H1 (cell line): ENCODE data around the gene HSD3B1. TPM values are rescaled to one million over a fixed set of nuclear protein-coding genes. Genes with fewer than 3 reads are reported as not detected.

Experiments
- CTCF ChIA-PET: fragments of 300-600 bp; sonication (Branson Sonifier 250); formaldehyde crosslinking; loops from one replicate; lab custom pipeline; 2021; ENCODE audit not compliant: partially characterized antibody; lab: Charles Lee
- POLR2A ChIA-PET: fragments of 300-600 bp; sonication (Branson Sonifier 250); formaldehyde crosslinking; loops from one replicate; lab custom pipeline; 2021; ENCODE audit warnings: inconsistent platforms; ENCODE audit not compliant: partially characterized antibody; lab: Charles Lee
- DNase-seq, 2 experiments: peaks; one replicate each; pipeline versions ENCODE4 v3.0.0 to v3.0.0-alpha.2; 2010 to 2022; ENCODE audit warnings: low spot score in 2 of 2, low read depth in 1 of 2, mixed read lengths in 1 of 2
- FAIRE-seq: peaks from 2 replicates; lab custom pipeline; 2011; peaks lifted over from hg19 to GRCh38; lab: Jason Lieb, UNC
- H2AFZ ChIP-seq: 2 replicates; pipeline ENCODE4 v1.8.1; 2012; ENCODE audit warnings: low read length, inconsistent platforms
- H2AK5ac ChIP-seq: 2 replicates; pipeline ENCODE4 v1.6.1; 2013; ENCODE audit warnings: low read depth, low read length
- H2BK120ac ChIP-seq: replicated peaks from 2 replicates; pipeline ENCODE3; 2013; ENCODE audit warnings: low read depth, low read length, inconsistent platforms
- H2BK12ac ChIP-seq: 2 replicates; pipeline ENCODE4 v1.6.1; 2013; ENCODE audit warnings: low read depth, low read length
- H2BK15ac ChIP-seq: 2 replicates; pipeline ENCODE4 v1.6.1; 2013; ENCODE audit warnings: low read length
- H2BK20ac ChIP-seq: 2 replicates; pipeline ENCODE4 v1.6.1; 2013; ENCODE audit warnings: low read length
- H2BK5ac ChIP-seq: 2 replicates; pipeline ENCODE4 v1.6.1; 2013; ENCODE audit warnings: low read depth, low read length
- H3K14ac ChIP-seq: 2 replicates; pipeline ENCODE4 v1.6.1; 2013; ENCODE audit warnings: inconsistent platforms; ENCODE audit not compliant: insufficient read length
- H3K18ac ChIP-seq: 2 replicates; pipeline ENCODE4 v1.6.1; 2013; ENCODE audit warnings: low read length; ENCODE audit errors: extremely low read depth
- H3K23ac ChIP-seq: 2 replicates; pipeline ENCODE4 v1.6.1; 2013; ENCODE audit warnings: inconsistent platforms; ENCODE audit not compliant: insufficient read length
- H3K23me2 ChIP-seq: 2 replicates; pipeline ENCODE4 v1.6.1; 2013; ENCODE audit warnings: low read depth, low read length
- H3K27ac ChIP-seq: 2 replicates; pipeline ENCODE4 v1.6.1; 2011; ENCODE audit warnings: low read depth, low read length, inconsistent platforms
- H3K27me3 ChIP-seq, 4 experiments: replicated peaks in 1 of 4; 1 replicate in 1 of 4; 2 replicates in 3 of 4; pipeline versions ENCODE4 v1.6.1 to v1.8.1; 2011 to 2013; ENCODE audit warnings: low read length in 3 of 4, mild to moderate bottlenecking in 3 of 4, inconsistent platforms in 2 of 4, mixed read lengths in 2 of 4, moderate library complexity in 1 of 4; ENCODE audit not compliant: control insufficient read depth in 3 of 4, insufficient read depth in 3 of 4; ENCODE audit errors: extremely low read depth in 1 of 4
- H3K36me3 ChIP-seq, 4 experiments: 2 replicates each; pipeline versions ENCODE4 v1.6.1 to v1.8.1; 2011 to 2013; ENCODE audit warnings: mild to moderate bottlenecking in 4 of 4, low read length in 3 of 4, moderate library complexity in 2 of 4, control low read depth in 1 of 4, inconsistent platforms in 1 of 4; ENCODE audit not compliant: insufficient read depth in 4 of 4, control insufficient read depth in 2 of 4
- H3K4ac ChIP-seq: replicated peaks from 2 replicates; pipeline ENCODE3; 2013; ENCODE audit warnings: low read length, low read depth, mixed read lengths, inconsistent platforms; ENCODE audit not compliant: insufficient read length
- H3K4me1 ChIP-seq, 4 experiments: replicated peaks in 1 of 4; 1 replicate in 1 of 4; 2 replicates in 3 of 4; pipeline versions ENCODE4 v1.6.1 to v1.8.1; 2011 to 2013; ENCODE audit warnings: low read length in 3 of 4, inconsistent platforms in 2 of 4, mixed read lengths in 1 of 4; ENCODE audit not compliant: insufficient read depth in 4 of 4, control insufficient read depth in 3 of 4
- H3K4me2 ChIP-seq, 2 experiments: 2 replicates each; pipeline versions ENCODE4 v1.6.1 to v1.8.1; 2011 to 2013; ENCODE audit warnings: low read depth in 2 of 2, low read length in 2 of 2, control low read depth in 1 of 2, inconsistent platforms in 1 of 2, mild to moderate bottlenecking in 1 of 2; ENCODE audit not compliant: insufficient read depth in 1 of 2
- H3K4me3 ChIP-seq, 4 experiments: fragments of 200-600, 300-600 bp in 1 of 4; sonication (generic), shearing (Covaris generic), sonication (Bioruptor Twin) in 1 of 4; 2 replicates each; pipeline versions ENCODE4 v1.5.1 to v1.8.1; 2011 to 2016; ENCODE audit warnings: low read length in 4 of 4, low read depth in 3 of 4, control low read depth in 2 of 4, inconsistent platforms in 2 of 4, mild to moderate bottlenecking in 2 of 4, mixed read lengths in 1 of 4, moderate library complexity in 1 of 4; ENCODE audit not compliant: insufficient read depth in 2 of 4; ENCODE audit errors: extremely low read depth in 1 of 4
- H3K56ac ChIP-seq: replicated peaks from 2 replicates; pipeline ENCODE3; 2013; ENCODE audit warnings: low read depth, mild to moderate bottlenecking, mixed read lengths, low read length, inconsistent platforms; ENCODE audit not compliant: insufficient read length
- H3K79me1 ChIP-seq: 2 replicates; pipeline ENCODE4 v1.6.1; 2013; ENCODE audit warnings: low read depth, low read length, control low read depth
- H3K79me2 ChIP-seq, 2 experiments: 2 replicates each; pipeline versions ENCODE4 v1.6.1 to v1.8.1; 2012 to 2013; ENCODE audit warnings: low read length in 2 of 2, mild to moderate bottlenecking in 2 of 2, inconsistent platforms in 1 of 2; ENCODE audit not compliant: insufficient read depth in 2 of 2, control insufficient read depth in 1 of 2
- H3K9ac ChIP-seq, 4 experiments: replicated peaks in 1 of 4; 1 replicate in 1 of 4; 2 replicates in 3 of 4; pipeline versions ENCODE4 v1.6.1 to v1.8.1; 2011 to 2013; ENCODE audit warnings: low read depth in 3 of 4, low read length in 3 of 4, control low read depth in 2 of 4, mild to moderate bottlenecking in 2 of 4, moderate library complexity in 2 of 4, inconsistent platforms in 1 of 4; ENCODE audit errors: extremely low read depth in 1 of 4
- H3K9me3 ChIP-seq, 2 experiments: 2 replicates each; pipeline versions ENCODE4 v1.6.1 to v1.8.1; 2012 to 2013; ENCODE audit warnings: mild to moderate bottlenecking in 2 of 2, moderate library complexity in 2 of 2, control low read depth in 1 of 2, inconsistent platforms in 1 of 2, low read depth in 1 of 2, low read length in 1 of 2, mixed read lengths in 1 of 2; ENCODE audit not compliant: insufficient read depth in 2 of 2
- H4K20me1 ChIP-seq, 2 experiments: replicated peaks in 1 of 2; 2 replicates each; pipeline versions ENCODE3 to v1.8.1; 2011 to 2013; ENCODE audit warnings: inconsistent platforms in 2 of 2, low read length in 2 of 2, mild to moderate bottlenecking in 1 of 2; ENCODE audit not compliant: insufficient read depth in 2 of 2, control insufficient read depth in 1 of 2
- H4K5ac ChIP-seq: 2 replicates; pipeline ENCODE4 v1.6.1; 2013; ENCODE audit warnings: low read length, low read depth, mixed read lengths, inconsistent platforms; ENCODE audit not compliant: insufficient read length
- H4K8ac ChIP-seq: 2 replicates; pipeline ENCODE4 v1.8.0; 2013; ENCODE audit warnings: mild to moderate bottlenecking, moderate library complexity, low read length, inconsistent platforms; ENCODE audit not compliant: insufficient read depth; ENCODE audit errors: extremely low read depth
- H4K91ac ChIP-seq: replicated peaks from 2 replicates; pipeline ENCODE3; 2013; ENCODE audit warnings: low read length, mixed read lengths, inconsistent platforms; ENCODE audit not compliant: insufficient read length
- HDAC2 ChIP-seq, 2 experiments: fragments of 300-600 bp in 1 of 2; sonication (generic) in 1 of 2; IDR thresholded peaks; 2 replicates each; pipeline ENCODE4 v1.6.1; 2011 to 2012; ENCODE audit warnings: low read depth in 2 of 2, low read length in 2 of 2, mild to moderate bottlenecking in 2 of 2, moderate library complexity in 2 of 2, borderline replicate concordance in 1 of 2, inconsistent platforms in 1 of 2
- RBBP5 ChIP-seq: IDR thresholded peaks from 2 replicates; pipeline ENCODE4 v1.7.1; 2012; ENCODE audit warnings: low read depth, mild to moderate bottlenecking, inconsistent platforms, low read length, moderate library complexity, borderline replicate concordance
- WGBS, 2 experiments: shearing (Covaris generic) in 1 of 2; methylation state at CpG; one replicate each; pipeline versions ENCODE4 v1.1.6 to v1.1.7; 2013 to 2015; ENCODE audit warnings: low lambda C conversion rate in 2 of 2, mixed read lengths in 2 of 2, inconsistent platforms in 1 of 2, low coverage in 1 of 2, missing lambda C conversion rate in 1 of 2; ENCODE audit not compliant: insufficient replicate concordance in 2 of 2, insufficient coverage in 1 of 2, insufficient read length in 1 of 2; ENCODE audit errors: extremely low coverage in 1 of 2, missing lambda C conversion rate in 1 of 2; 5-methylcytosine and 5-hydroxymethylcytosine counted together
- polyA plus RNA-seq, 7 experiments: library from polyadenylated mRNA; depleted of rRNA in 3 of 7; stranded (reverse) in 5 of 7; unstranded in 2 of 7; fragments of >200 nt in 5 of 7; fragments of 200-250 nt in 2 of 7; gene quantifications; 1 replicate in 5 of 7; 2 replicates in 1 of 7; 4 replicates in 1 of 7; pipeline versions ENCODE4 v1.2.1 to v1.2.3, GENCODE V29; 2011 to 2013; ENCODE audit warnings: missing spikeins in 2 of 7, mixed read lengths in 2 of 7
- total RNA-seq: library from RNA; stranded (reverse); fragmentation: NEBNext Ultra II Directional; extraction: Animal tissue kit (Norgen Biotek cat#: 25700); gene quantifications from 2 replicates; pipeline ENCODE4 v1.2.1, GENCODE V29; 2021

The HSD3B1 gene
- total and polyA plus RNA-seq, 2 of the 8 experiments (the other 6 are each of a cell fraction or from before 2014, with no cell fraction given): not detected

GRCh38 chr1:119467857-119468668 lies 38.9 kb upstream of the HSD3B1 start:
- H2BK5ac ChIP-seq: no peak overlapping the region
- no peak overlapping the region for H3K56ac ChIP-seq
- ChIA-PET CTCF (interaction anchor here (1.2 to 2.6 kb wide), 5 partner anchors 8 to 18 kb away, joined by 3 to 15 read pairs (median 7); no protein-coding TSS in a partner anchor), POLR2A (no interaction called here)
- no peak overlapping the region for H3K4ac ChIP-seq
- WGBS, 2 experiments: 77 to 100% methylated on average over 1 to 4 of the region's 4 CpGs
- no peak overlapping the region for H2BK120ac ChIP-seq
- H2AK5ac ChIP-seq: no peak overlapping the region
- H2BK15ac ChIP-seq: no peak overlapping the region
- no peak overlapping the region for H3K23ac ChIP-seq
- no peaks in the 10 kb centered on the region for H3K36me3 ChIP-seq
- H3K14ac ChIP-seq: no peak overlapping the region
- FAIRE-seq (no peak), DNase-seq (no peak)
- H4K5ac ChIP-seq: no peak overlapping the region
- no peak overlapping the region for H2BK20ac ChIP-seq
- H4K8ac ChIP-seq: no peak overlapping the region
- H3K27ac ChIP-seq: no peak overlapping the region
- H3K27me3 ChIP-seq: peaks cover 0 to 2% (median 0%) of the 10 kb centered on the region in 4 experiments; a peak in 1 of 7 replicates
- no peaks in the 10 kb centered on the region for H4K20me1 ChIP-seq
- H2BK12ac ChIP-seq: no peak overlapping the region
- H3K79me1 ChIP-seq: no peaks in the 10 kb centered on the region
- H3K9me3 ChIP-seq: no peaks in the 10 kb centered on the region
- H4K91ac ChIP-seq: no peak overlapping the region
- no peak overlapping the region for H3K9ac ChIP-seq
- H3K4me1 ChIP-seq: no peaks in the 10 kb centered on the region
- H3K4me2 ChIP-seq: no peak overlapping the region
- H3K79me2 ChIP-seq: no peaks in the 10 kb centered on the region
- no peak overlapping the region for H2AFZ ChIP-seq
- H3K18ac ChIP-seq: no peak overlapping the region
- H3K4me3 ChIP-seq: no peak overlapping the region
- H3K23me2 ChIP-seq: no peaks in the 10 kb centered on the region
- TF ChIP-seq RBBP5 (no peak), HDAC2 (IDR thresholded peaks at IDR 0.05; ENCODE audit: borderline replicate concordance in 1 of 2, low read depth in 2 of 2, low read length in 2 of 2) (no peak)
